GM12864 (cell line): ENCODE results near the gene ACTA1.

Source experiments
- DNase-seq: peaks from one replicate; pipeline ENCODE4 v3.0.0-alpha.2; 2011; ENCODE audit warnings: low read depth
- H3K4me3 ChIP-seq: 2 replicates; pipeline ENCODE4 v1.5.1; 2011; ENCODE audit warnings: mild to moderate bottlenecking, low read depth, low read length, control low read depth
- CTCF ChIP-seq: IDR thresholded peaks from 2 replicates; pipeline ENCODE4 v1.5.1; 2011; ENCODE audit warnings: low read depth, mild to moderate bottlenecking, moderate library complexity, low read length, control low read depth, inconsistent platforms; ENCODE audit errors: missing control alignments

The ACTA1 gene

GRCh38 chr1:229384822-229385221 lies 49.1 kb downstream of the ACTA1 start:
- no peak for TF ChIP-seq CTCF
- no peak overlapping the region for H3K4me3 ChIP-seq
- no peak for DNase-seq

GRCh38 chr1:229383961-229384360 lies 49.9 kb downstream of the ACTA1 start:
- H3K4me3 ChIP-seq: no peak overlapping the region
- no peak for DNase-seq
- TF ChIP-seq CTCF: no peak

- no peak for DNase-seq
- H3K4me3 ChIP-seq: no peak overlapping the region
- TF ChIP-seq CTCF: no peak
Observed at GRCh38 chr1:229383188-229383587, 50.7 kb downstream of the ACTA1 start.
